HepG2 (cell line): ENCODE results near the gene ACOT13. TPM values are rescaled to one million over a fixed set of nuclear protein-coding genes. Genes with fewer than 3 reads are reported as not detected.
"Not testable (repeated sequence)": the region's sequence is repeated elsewhere in the genome, so short reads cannot be mapped to it uniquely, and the experiment has no call there.

ENCODE experiments used
- ATAC-seq: fragments of 200-7000 bp; cut with Tn5 transposase; 3 replicates; pipeline ENCODE4 v1.9.1; 2020; ENCODE audit warnings: mild to moderate bottlenecking, moderate library complexity
- BruUV-seq: library from RNA; stranded (reverse); fragments of 400-500 nt; replicated peaks from 2 replicates; lab custom pipeline; 2021; lab: Mats Ljungman, UMichigan
- CTCF ChIA-PET: fragments of 300-600 bp; formaldehyde crosslinking; extraction: SDS; loops from one replicate; lab custom pipeline; 2021; ENCODE audit warnings: low total read pairs, inconsistent platforms, low intra/inter-chr PET ratio; lab: Yijun Ruan, JAX
- POLR2A ChIA-PET: fragments of 350-600 bp; sonication (Branson Sonifier 250); formaldehyde crosslinking; loops from one replicate; lab custom pipeline; 2020; ENCODE audit warnings: antibody characterized with exemption, inconsistent platforms; lab: Yijun Ruan, JAX
- DNase-seq: peaks from one replicate; pipeline ENCODE4 v3.0.0-alpha.2; 2015; ENCODE audit warnings: low spot score
- FAIRE-seq: peaks from 3 replicates; lab custom pipeline; 2011; peaks lifted over from hg19 to GRCh38; lab: Jason Lieb, UNC
- H2AFZ ChIP-seq: one replicate; pipeline ENCODE4 v1.6.1; 2011; ENCODE audit warnings: low read length, inconsistent platforms
- H3K27ac ChIP-seq: fragments of 300-600 bp; 3 replicates; pipeline ENCODE4 v1.8.0; 2011; ENCODE audit warnings: mixed run types, mild to moderate bottlenecking, mixed read lengths, low read length, inconsistent platforms; ENCODE audit not compliant: insufficient read depth; ENCODE audit errors: extremely low read length
- H3K27me3 ChIP-seq, 2 experiments: fragments of 200-600 bp in 1 of 2; 2 replicates in 1 of 2; 3 replicates in 1 of 2; pipeline versions ENCODE4 v1.6.0 to v1.8.0; 2011; ENCODE audit warnings: low read length in 2 of 2, mild to moderate bottlenecking in 2 of 2, moderate library complexity in 2 of 2, inconsistent platforms in 1 of 2; ENCODE audit not compliant: insufficient read depth in 2 of 2, control insufficient read depth in 1 of 2
- H3K36me3 ChIP-seq, 2 experiments: fragments of 200-600 bp in 1 of 2; replicated peaks in 1 of 2; 2 replicates in 1 of 2; 3 replicates in 1 of 2; pipeline versions ENCODE4 v1.5.1 to v1.8.0; 2011; ENCODE audit warnings: low read length in 2 of 2, inconsistent platforms in 1 of 2; ENCODE audit not compliant: insufficient read depth in 2 of 2, control insufficient read depth in 1 of 2
- H3K4me1 ChIP-seq: 2 replicates; pipeline ENCODE4 v1.5.1; 2012; ENCODE audit warnings: low read length, inconsistent platforms; ENCODE audit not compliant: insufficient read depth
- H3K4me2 ChIP-seq: 2 replicates; pipeline ENCODE4 v1.6.0; 2011; ENCODE audit warnings: low read depth, low read length, inconsistent platforms
- H3K4me3 ChIP-seq, 3 experiments: fragments of 200-600 bp in 1 of 3; sonication (generic), shearing (Covaris generic) in 1 of 3; replicated peaks in 1 of 3; 2 replicates each; pipeline ENCODE4 v1.5.1; 2011 to 2016; ENCODE audit warnings: low read length in 3 of 3, inconsistent platforms in 2 of 3, low read depth in 2 of 3, mild to moderate bottlenecking in 2 of 3, control low read depth in 1 of 3, mixed read lengths in 1 of 3; ENCODE audit not compliant: insufficient read depth in 1 of 3
- H3K79me2 ChIP-seq: one replicate; pipeline ENCODE4 v1.6.1; 2011; ENCODE audit warnings: low read length, inconsistent platforms; ENCODE audit not compliant: insufficient read depth
- H3K9ac ChIP-seq: 2 replicates; pipeline ENCODE4 v1.6.0; 2011; ENCODE audit warnings: mild to moderate bottlenecking, low read depth, low read length, inconsistent platforms; ENCODE audit not compliant: insufficient read depth
- H3K9me3 ChIP-seq: 2 replicates; pipeline ENCODE4 v1.5.1; 2012; ENCODE audit warnings: mild to moderate bottlenecking, low read length
- H4K20me1 ChIP-seq: 2 replicates; pipeline ENCODE4 v1.6.0; 2011; ENCODE audit warnings: inconsistent platforms, mild to moderate bottlenecking, low read length, moderate library complexity; ENCODE audit not compliant: insufficient read depth
- PITX1 ChIP-seq: sonication (generic); formaldehyde crosslinking; IDR thresholded peaks from 2 replicates; pipeline ENCODE4 v1.5.1; 2020; ENCODE audit warnings: mild to moderate bottlenecking, missing genetic modification reagents
- RAD21 ChIP-seq: fragments of 450-650 bp; formaldehyde crosslinking; IDR thresholded peaks from 2 replicates; pipeline ENCODE4 v1.5.0; 2020; ENCODE audit warnings: mild to moderate bottlenecking
- SMC3 ChIP-seq: IDR thresholded peaks from 2 replicates; pipeline ENCODE4 v1.6.1; 2011; ENCODE audit warnings: low read length, improper control_type of control experiment
- STAG1 ChIP-seq: sonication (generic); formaldehyde crosslinking; IDR thresholded peaks from 2 replicates; pipeline ENCODE4 v1.4.0; 2020; ENCODE audit warnings: missing genetic modification reagents
- ZBTB38 ChIP-seq: sonication (generic); formaldehyde crosslinking; IDR thresholded peaks from 2 replicates; pipeline ENCODE4 v1.5.1; 2020; ENCODE audit warnings: mild to moderate bottlenecking, missing genetic modification reagents
- ZNF878 ChIP-seq: sonication (generic); formaldehyde crosslinking; IDR thresholded peaks from 2 replicates; pipeline ENCODE4 v1.8.1; 2023; ENCODE audit warnings: mild to moderate bottlenecking, missing genetic modification reagents, moderate library complexity
- WGBS: methylation state at CpG from one replicate; pipeline ENCODE4 v1.1.6; 2017; ENCODE audit warnings: low lambda C conversion rate; 5-methylcytosine and 5-hydroxymethylcytosine counted together
- in situ Hi-C: cut with HindIII; loops from 2 replicates; pipeline ENCODE4 v1.10.0; 2017; ENCODE audit warnings: low pct_unique_long_range_greater_than_20kb; ENCODE audit not compliant: extremely low pct_ligation_motif_present
- intact Hi-C: fragments of 100-400 bp; cut with micrococcal nuclease; formaldehyde crosslinking; loops from one replicate; pipeline ENCODE4 v1.10.0; 2022; ENCODE audit not compliant: unreplicated experiment
- polyA plus RNA-seq, 8 experiments: library from polyadenylated mRNA; depleted of rRNA in 3 of 8; stranded (reverse) in 7 of 8; unstranded in 1 of 8; fragments of >200 nt; fragmentation: Illumina TruSeq in 4 of 8; extraction: Trizol in 4 of 8; gene quantifications; 2 replicates each; pipeline versions ENCODE4 v1.2.1 to v1.2.3, GENCODE V29; 2011 to 2016; ENCODE audit warnings: low read depth in 4 of 8, missing spikeins in 1 of 8, mixed read lengths in 1 of 8; ENCODE audit not compliant: insufficient read depth in 1 of 8
- total RNA-seq, 5 experiments: library from RNA; depleted of rRNA; stranded (reverse); fragments of >200 nt; fragmentation: Illumina TruSeq; extraction: Trizol; gene quantifications; 2 replicates each; pipeline ENCODE4 v1.2.3, GENCODE V29; 2016; ENCODE audit warnings: low read depth in 1 of 5
- TF ChIP-seq, protein P1 (sequence below): sonication (generic); formaldehyde crosslinking; IDR thresholded peaks from 2 replicates; pipeline ENCODE4 v1.5.0; 2020; ENCODE audit warnings: mild to moderate bottlenecking, missing genetic modification reagents, moderate library complexity
- TF ChIP-seq, protein P2 (sequence below): IDR thresholded peaks from 2 replicates; pipeline ENCODE4 v1.6.1; 2012; ENCODE audit warnings: low read depth, low read length, improper control_type of control experiment
- TF ChIP-seq, protein P3 (sequence below): sonication (generic); formaldehyde crosslinking; IDR thresholded peaks from 2 replicates; pipeline ENCODE4 v1.4.0; 2020; ENCODE audit warnings: missing genetic modification reagents
- TF ChIP-seq, protein P4 (sequence below): IDR thresholded peaks from 2 replicates; pipeline ENCODE4 v1.6.1; 2016; ENCODE audit warnings: mild to moderate bottlenecking
- TF ChIP-seq, protein P5 (sequence below), 2 experiments: fragments of 450-650 bp in 1 of 2; sonication (generic) in 1 of 2; formaldehyde crosslinking; IDR thresholded peaks; 2 replicates each; pipeline versions ENCODE4 v1.5.0 to v1.8.0; 2020 to 2022; ENCODE audit warnings: mild to moderate bottlenecking in 1 of 2, missing genetic modification reagents in 1 of 2

ACOT13 gene
- total and polyA plus RNA-seq, 2 of the 13 experiments (the other 11 are each of a cell fraction or from before 2014, with no cell fraction given), result 31.5 to 45.1 TPM

DNA sequence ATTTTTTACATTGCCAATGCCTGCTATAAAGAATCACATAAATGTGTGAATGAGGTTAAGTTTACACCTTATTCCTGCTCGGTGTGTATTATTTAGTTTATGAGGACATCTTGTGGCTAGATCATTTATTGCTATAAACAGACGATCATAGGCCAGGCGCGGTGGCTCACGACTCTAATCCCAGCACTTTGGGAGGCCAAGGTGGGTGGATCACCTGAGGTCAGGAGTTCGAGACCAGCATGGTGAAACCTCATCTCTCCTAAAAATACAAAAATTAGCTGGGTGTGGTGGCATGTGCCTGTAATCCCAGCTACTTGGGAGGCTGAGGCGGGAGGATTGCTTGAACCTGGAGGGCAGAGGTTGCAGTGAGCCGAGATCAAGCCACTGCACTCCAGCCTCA lies 28.8 kb downstream of the ACOT13 start:
- H3K36me3 ChIP-seq, H4K20me1 ChIP-seq, H3K4me3 ChIP-seq, H3K27me3 ChIP-seq, POLR2A ChIA-PET, H3K79me2 ChIP-seq, H3K9me3 ChIP-seq, H3K27ac ChIP-seq, H3K4me2 ChIP-seq, BruUV-seq, H3K9ac ChIP-seq, H2AFZ ChIP-seq: not testable (repeated sequence)
- TF ChIP-seq, protein P1, sequence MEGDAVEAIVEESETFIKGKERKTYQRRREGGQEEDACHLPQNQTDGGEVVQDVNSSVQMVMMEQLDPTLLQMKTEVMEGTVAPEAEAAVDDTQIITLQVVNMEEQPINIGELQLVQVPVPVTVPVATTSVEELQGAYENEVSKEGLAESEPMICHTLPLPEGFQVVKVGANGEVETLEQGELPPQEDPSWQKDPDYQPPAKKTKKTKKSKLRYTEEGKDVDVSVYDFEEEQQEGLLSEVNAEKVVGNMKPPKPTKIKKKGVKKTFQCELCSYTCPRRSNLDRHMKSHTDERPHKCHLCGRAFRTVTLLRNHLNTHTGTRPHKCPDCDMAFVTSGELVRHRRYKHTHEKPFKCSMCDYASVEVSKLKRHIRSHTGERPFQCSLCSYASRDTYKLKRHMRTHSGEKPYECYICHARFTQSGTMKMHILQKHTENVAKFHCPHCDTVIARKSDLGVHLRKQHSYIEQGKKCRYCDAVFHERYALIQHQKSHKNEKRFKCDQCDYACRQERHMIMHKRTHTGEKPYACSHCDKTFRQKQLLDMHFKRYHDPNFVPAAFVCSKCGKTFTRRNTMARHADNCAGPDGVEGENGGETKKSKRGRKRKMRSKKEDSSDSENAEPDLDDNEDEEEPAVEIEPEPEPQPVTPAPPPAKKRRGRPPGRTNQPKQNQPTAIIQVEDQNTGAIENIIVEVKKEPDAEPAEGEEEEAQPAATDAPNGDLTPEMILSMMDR (CRISPR knock-in tag), result peak; percentile 84
- 0 out of 2 replicates have a peak, but pooled peaks have one; percentile 43 for TF ChIP-seq ZNF878 (CRISPR knock-in tag)
- TF ChIP-seq SMC3, result peak; percentile 68
- TF ChIP-seq, protein P2, sequence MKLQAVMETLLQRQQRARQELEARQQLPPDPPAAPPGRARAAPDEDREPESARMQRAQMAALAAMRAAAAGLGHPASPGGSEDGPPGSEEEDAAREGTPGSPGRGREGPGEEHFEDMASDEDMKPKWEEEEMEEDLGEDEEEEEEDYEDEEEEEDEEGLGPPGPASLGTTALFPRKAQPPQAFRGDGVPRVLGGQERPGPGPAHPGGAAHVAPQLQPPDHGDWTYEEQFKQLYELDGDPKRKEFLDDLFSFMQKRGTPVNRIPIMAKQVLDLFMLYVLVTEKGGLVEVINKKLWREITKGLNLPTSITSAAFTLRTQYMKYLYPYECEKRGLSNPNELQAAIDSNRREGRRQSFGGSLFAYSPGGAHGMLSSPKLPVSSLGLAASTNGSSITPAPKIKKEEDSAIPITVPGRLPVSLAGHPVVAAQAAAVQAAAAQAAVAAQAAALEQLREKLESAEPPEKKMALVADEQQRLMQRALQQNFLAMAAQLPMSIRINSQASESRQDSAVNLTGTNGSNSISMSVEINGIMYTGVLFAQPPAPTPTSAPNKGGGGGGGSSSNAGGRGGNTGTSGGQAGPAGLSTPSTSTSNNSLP, result peak; percentile 54; the same call in 1 of the 2 replicates
- TF ChIP-seq, protein P3, sequence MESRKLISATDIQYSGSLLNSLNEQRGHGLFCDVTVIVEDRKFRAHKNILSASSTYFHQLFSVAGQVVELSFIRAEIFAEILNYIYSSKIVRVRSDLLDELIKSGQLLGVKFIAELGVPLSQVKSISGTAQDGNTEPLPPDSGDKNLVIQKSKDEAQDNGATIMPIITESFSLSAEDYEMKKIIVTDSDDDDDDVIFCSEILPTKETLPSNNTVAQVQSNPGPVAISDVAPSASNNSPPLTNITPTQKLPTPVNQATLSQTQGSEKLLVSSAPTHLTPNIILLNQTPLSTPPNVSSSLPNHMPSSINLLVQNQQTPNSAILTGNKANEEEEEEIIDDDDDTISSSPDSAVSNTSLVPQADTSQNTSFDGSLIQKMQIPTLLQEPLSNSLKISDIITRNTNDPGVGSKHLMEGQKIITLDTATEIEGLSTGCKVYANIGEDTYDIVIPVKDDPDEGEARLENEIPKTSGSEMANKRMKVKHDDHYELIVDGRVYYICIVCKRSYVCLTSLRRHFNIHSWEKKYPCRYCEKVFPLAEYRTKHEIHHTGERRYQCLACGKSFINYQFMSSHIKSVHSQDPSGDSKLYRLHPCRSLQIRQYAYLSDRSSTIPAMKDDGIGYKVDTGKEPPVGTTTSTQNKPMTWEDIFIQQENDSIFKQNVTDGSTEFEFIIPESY, result peak; percentile 85
- TF ChIP-seq PITX1 (CRISPR knock-in tag), result 0 out of 2 replicates have a peak, but pooled peaks have one; percentile 20
- TF ChIP-seq, protein P4, sequence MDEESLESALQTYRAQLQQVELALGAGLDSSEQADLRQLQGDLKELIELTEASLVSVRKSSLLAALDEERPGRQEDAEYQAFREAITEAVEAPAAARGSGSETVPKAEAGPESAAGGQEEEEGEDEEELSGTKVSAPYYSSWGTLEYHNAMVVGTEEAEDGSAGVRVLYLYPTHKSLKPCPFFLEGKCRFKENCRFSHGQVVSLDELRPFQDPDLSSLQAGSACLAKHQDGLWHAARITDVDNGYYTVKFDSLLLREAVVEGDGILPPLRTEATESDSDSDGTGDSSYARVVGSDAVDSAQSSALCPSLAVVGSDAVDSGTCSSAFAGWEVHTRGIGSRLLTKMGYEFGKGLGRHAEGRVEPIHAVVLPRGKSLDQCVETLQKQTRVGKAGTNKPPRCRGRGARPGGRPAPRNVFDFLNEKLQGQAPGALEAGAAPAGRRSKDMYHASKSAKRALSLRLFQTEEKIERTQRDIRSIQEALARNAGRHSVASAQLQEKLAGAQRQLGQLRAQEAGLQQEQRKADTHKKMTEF (CRISPR knock-in tag), result 0 out of 2 replicates have a peak, but pooled peaks have one; percentile 18
- peak; percentile 83 for TF ChIP-seq RAD21 (CRISPR knock-in tag)
- TF ChIP-seq ZBTB38 (CRISPR knock-in tag), result 0 out of 2 replicates have a peak, but pooled peaks have one; percentile 29
- TF ChIP-seq STAG1, result peak; percentile 91
- TF ChIP-seq, protein P5, sequence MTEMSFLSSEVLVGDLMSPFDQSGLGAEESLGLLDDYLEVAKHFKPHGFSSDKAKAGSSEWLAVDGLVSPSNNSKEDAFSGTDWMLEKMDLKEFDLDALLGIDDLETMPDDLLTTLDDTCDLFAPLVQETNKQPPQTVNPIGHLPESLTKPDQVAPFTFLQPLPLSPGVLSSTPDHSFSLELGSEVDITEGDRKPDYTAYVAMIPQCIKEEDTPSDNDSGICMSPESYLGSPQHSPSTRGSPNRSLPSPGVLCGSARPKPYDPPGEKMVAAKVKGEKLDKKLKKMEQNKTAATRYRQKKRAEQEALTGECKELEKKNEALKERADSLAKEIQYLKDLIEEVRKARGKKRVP (CRISPR knock-in tag; IDR thresholded peaks at IDR 0.05), result 0 out of 4 replicates have a peak, but pooled peaks of 1 of the 2 experiments have one; percentile 8
- H3K4me1 ChIP-seq, result peaks cover 17% of the 10 kb centered on the region
- in situ Hi-C loops (loop anchor here (5.0 to 10.0 kb wide), 2 partner anchors 113 to 261 kb away; no protein-coding TSS in a partner anchor), intact Hi-C loops (loop anchor here (1.0 to 10.0 kb wide), 5 partner anchors 29 to 265 kb away; partner anchors contain the start of genes ACOT13, ALDH5A1 and TDP2)
- DNase-seq (peak; percentile 45), FAIRE-seq (peak; percentile 23), ATAC-seq (peak; percentile 81)
- WGBS, result 41% methylated on average over 8 of the region's 8 CpGs
- CTCF ChIA-PET, result interaction anchor here (1.3 to 4.2 kb wide), 3 partner anchors 109 to 171 kb away, joined by 4 to 105 read pairs (median 5); no protein-coding TSS in a partner anchor
